K562 (cell line): Measurements from ENCODE around the gene SPTBN4. TPM values are rescaled to one million over a fixed set of nuclear protein-coding genes. Genes with fewer than 3 reads are reported as not detected.

Experiments
- AFF1 ChIP-seq, 2 experiments: fragments of 450-650 bp; IDR thresholded peaks; 2 replicates each; pipeline ENCODE4 v1.6.1; 2018; ENCODE audit warnings: mild to moderate bottlenecking in 2 of 2, low read depth in 1 of 2; ENCODE audit not compliant: partially characterized antibody in 2 of 2
- BCLAF1 ChIP-seq, 2 experiments: fragments of 450-650 bp in 1 of 2; IDR thresholded peaks; 2 replicates each; pipeline ENCODE4 v1.6.1; 2011 to 2017; ENCODE audit warnings: low read depth in 2 of 2, antibody characterized with exemption in 1 of 2, borderline replicate concordance in 1 of 2, low read length in 1 of 2, mild to moderate bottlenecking in 1 of 2, mixed read lengths in 1 of 2; ENCODE audit not compliant: control insufficient read depth in 1 of 2
- ETV5 ChIP-seq: sonication (generic); formaldehyde crosslinking; IDR thresholded peaks from 2 replicates; pipeline ENCODE4 v1.4.0; 2020; ENCODE audit warnings: low read depth, mild to moderate bottlenecking, missing genetic modification reagents
- KDM2B ChIP-seq: fragments of 250-450 bp; sonication (Bioruptor Pico); IDR thresholded peaks from 2 replicates; pipeline ENCODE4 v1.8.0; 2021; ENCODE audit warnings: mild to moderate bottlenecking, moderate library complexity
- PURB ChIP-seq: sonication (generic); formaldehyde crosslinking; IDR thresholded peaks from 2 replicates; pipeline ENCODE4 v1.9.0; 2021; ENCODE audit warnings: low read depth, mild to moderate bottlenecking, missing genetic modification reagents
- SAFB ChIP-seq: fragments of 200-400 bp; formaldehyde crosslinking; IDR thresholded peaks from 2 replicates; pipeline ENCODE4 v1.6.1; 2017; ENCODE audit warnings: low read depth, low read length, borderline replicate concordance
- USF1 ChIP-seq: sonication (generic); formaldehyde crosslinking; IDR thresholded peaks from 2 replicates; pipeline ENCODE4 v1.9.0; 2022; ENCODE audit warnings: mild to moderate bottlenecking, missing genetic modification reagents
- ZNF318 ChIP-seq, 2 experiments: fragments of 450-650 bp; IDR thresholded peaks; 2 replicates each; pipeline ENCODE4 v1.6.1; 2016; ENCODE audit warnings: mild to moderate bottlenecking in 2 of 2, borderline replicate concordance in 1 of 2, low read depth in 1 of 2, moderate library complexity in 1 of 2
- polyA plus RNA-seq, 8 experiments: library from polyadenylated mRNA; depleted of rRNA in 4 of 8; stranded (reverse) in 5 of 8; unstranded in 3 of 8; fragments of >200 nt; fragmentation: Nextera tagmentation in 2 of 8; fragmentation: Illumina TruSeq in 1 of 8; extraction: Ambion mirVana in 2 of 8; extraction: Trizol in 1 of 8; gene quantifications; 2 replicates each; pipeline versions ENCODE4 v1.2.1 to v1.2.3, GENCODE V29; 2011 to 2014; ENCODE audit warnings: inconsistent platforms in 1 of 8, missing spikeins in 1 of 8
- total RNA-seq, 7 experiments: library from RNA; depleted of rRNA in 6 of 7; stranded (reverse); fragments of >200 nt in 6 of 7; fragmentation: Illumina TruSeq in 2 of 7; extraction: Trizol in 2 of 7; gene quantifications; 2 replicates each; pipeline versions ENCODE4 v1.2.1 to v1.2.3, GENCODE V29; 2011 to 2021; ENCODE audit warnings: low replicate concordance in 1 of 7

Gene SPTBN4
- total and polyA plus RNA-seq, 9 of the 15 experiments (the other 6 are each of a cell fraction or from before 2014, with no cell fraction given), result 0.01 to 1.5 (median 0.86) TPM

- TF ChIP-seq AFF1 (IDR thresholded peaks at IDR 0.05; ENCODE audit: low read depth in 1 of 2, partially characterized antibody in 2 of 2) (no peak), KDM2B (CRISPR knock-in tag) (peak; percentile 55; the same call in 1 of the 2 replicates), SAFB (0 out of 2 replicates have a peak, but pooled peaks have one; percentile 54), USF1 (CRISPR knock-in tag) (peak; percentile 39; the same call in 1 of the 2 replicates), PURB (CRISPR knock-in tag) (no peak), ZNF318 (IDR thresholded peaks at IDR 0.05; ENCODE audit: borderline replicate concordance in 1 of 2, low read depth in 1 of 2) (no peak), ETV5 (CRISPR knock-in tag) (no peak), BCLAF1 (IDR thresholded peaks at IDR 0.05; ENCODE audit: borderline replicate concordance in 1 of 2, control insufficient read depth in 1 of 2, low read depth in 2 of 2, low read length in 1 of 2) (no peak)
Measured at GRCh38 chr19:40601134-40601974, 134.6 kb downstream of the SPTBN4 start, which contains the start of gene LTBP4 (continued).
